Fibroblast of mammary gland (primary cell): ENCODE measurements around the gene ARFIP1.
A peak's percentile ranks its signal among the peaks of the same experiment; 100 is the strongest.

Experiments
- DNase-seq: peaks from one replicate; pipeline ENCODE4 v3.0.0-alpha.2; 2010; ENCODE audit warnings: low read depth
- H3K4me3 ChIP-seq: 2 replicates; pipeline ENCODE4 v1.5.1; 2011; ENCODE audit warnings: low read depth, mild to moderate bottlenecking, low read length, moderate library complexity; ENCODE audit not compliant: control insufficient read depth
- TF ChIP-seq, protein P1 (sequence below): conservative IDR thresholded peaks from 2 replicates; pipeline ENCODE4 v1.5.1; 2011; ENCODE audit warnings: low read depth, low read length, inconsistent platforms; ENCODE audit not compliant: control insufficient read depth, insufficient read depth

ARFIP1 gene

DNA sequence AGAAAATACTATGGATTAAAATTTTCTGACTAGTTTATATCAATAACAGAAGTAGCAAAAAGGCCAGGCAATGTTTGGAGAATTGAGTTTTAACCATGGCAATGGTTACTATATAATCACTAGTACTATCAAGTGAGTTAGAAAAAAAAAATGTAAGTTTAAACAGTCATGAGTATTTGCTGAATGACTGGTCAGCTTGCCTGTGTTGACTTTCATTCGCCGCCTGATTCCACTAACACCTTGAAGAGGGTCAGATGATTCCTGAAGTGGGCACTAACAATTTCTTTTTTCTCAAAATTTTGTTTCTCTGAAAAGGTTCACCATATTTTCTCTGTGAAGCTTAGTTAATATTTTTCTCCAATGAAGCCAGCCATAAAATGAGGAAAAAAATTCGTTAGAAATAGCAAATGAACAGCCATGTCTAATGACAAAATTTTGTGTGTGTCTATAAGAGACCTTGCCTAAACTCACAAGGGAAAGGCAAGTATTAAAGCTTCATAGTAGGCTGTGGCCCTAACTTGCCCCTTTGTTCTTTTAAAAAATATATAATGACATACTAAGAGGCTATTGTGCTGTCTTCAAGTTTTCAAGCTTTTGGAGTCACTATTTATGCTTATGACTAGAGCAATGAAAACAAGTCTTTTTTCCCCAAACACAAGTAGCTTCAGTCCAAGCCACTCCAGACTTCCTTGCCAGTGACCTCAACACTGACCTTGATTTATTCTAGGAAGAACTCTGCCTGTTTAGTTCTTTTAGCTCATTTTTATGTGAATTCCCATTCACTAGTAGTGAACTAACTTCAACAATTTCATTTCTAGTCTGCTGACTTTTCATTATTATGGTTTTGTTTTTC, 138.0 kb downstream of the ARFIP1 start:
- H3K4me3 ChIP-seq = no peak overlapping the region
- TF ChIP-seq, protein P1, sequence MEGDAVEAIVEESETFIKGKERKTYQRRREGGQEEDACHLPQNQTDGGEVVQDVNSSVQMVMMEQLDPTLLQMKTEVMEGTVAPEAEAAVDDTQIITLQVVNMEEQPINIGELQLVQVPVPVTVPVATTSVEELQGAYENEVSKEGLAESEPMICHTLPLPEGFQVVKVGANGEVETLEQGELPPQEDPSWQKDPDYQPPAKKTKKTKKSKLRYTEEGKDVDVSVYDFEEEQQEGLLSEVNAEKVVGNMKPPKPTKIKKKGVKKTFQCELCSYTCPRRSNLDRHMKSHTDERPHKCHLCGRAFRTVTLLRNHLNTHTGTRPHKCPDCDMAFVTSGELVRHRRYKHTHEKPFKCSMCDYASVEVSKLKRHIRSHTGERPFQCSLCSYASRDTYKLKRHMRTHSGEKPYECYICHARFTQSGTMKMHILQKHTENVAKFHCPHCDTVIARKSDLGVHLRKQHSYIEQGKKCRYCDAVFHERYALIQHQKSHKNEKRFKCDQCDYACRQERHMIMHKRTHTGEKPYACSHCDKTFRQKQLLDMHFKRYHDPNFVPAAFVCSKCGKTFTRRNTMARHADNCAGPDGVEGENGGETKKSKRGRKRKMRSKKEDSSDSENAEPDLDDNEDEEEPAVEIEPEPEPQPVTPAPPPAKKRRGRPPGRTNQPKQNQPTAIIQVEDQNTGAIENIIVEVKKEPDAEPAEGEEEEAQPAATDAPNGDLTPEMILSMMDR = no peak
- no peak for DNase-seq

DNA sequence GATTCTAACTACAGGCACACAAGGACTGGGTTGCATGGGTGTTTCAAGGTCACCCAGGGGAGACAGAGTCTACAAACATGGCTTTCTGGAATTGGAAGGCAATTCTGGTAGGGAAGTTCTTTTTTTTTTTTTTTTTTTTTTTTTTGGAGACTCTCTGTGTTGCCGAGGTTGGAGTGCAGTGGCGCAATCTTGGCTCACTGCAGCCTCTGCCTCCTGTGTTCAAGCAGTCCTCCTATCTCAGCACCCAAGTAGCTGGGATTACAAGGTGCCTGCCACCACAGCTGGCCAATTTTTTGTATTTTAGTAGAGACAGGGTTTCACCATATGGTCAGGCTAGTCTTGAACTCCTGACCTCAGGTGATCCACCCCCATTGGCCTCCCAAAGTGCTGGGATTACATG, 140.1 kb downstream of the ARFIP1 start:
- TF ChIP-seq, protein P1 = no peak
- no peak for DNase-seq
- H3K4me3 ChIP-seq = no peak overlapping the region

DNA sequence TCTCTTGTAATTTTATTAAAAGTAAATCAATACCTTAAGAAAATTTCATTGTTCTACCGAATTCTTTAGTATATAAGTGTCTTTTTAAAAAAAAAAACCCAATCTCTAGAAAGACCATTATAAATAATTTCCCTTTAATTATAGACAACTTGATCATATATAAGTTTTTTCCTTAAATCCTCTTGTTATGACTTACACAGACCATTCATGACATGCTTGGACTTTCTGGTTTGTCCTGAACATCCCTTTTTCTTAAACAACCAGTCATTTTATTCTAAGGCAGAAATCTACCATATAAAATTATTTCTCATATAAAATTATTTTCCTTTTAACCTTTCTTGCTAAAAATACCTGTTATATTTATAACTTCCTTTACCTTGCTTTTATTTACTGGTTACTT, 141.0 kb downstream of the ARFIP1 start:
- no peak overlapping the region for H3K4me3 ChIP-seq
- peak; percentile 59 for DNase-seq
- TF ChIP-seq, protein P1 = no peak

DNA sequence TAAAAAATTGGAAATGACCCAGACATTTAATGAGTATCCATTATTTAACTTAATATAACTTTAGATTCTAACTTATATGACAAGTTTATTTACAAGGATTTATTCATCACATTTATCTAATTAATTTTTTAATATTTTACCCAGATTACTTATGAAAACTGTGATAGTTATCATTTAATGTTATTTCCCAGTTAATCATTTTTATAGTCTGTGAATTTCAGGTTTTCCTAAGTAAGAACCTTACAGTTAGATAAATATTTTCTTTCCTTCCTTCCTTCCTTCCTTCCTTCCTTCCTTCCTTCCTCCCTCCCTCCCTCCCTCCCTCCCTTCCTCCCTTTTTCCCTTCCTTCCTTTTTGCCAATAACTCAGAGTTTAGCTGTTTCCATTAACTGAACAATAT, 141.5 kb downstream of the ARFIP1 start:
- TF ChIP-seq, protein P1 = no peak
- DNase-seq = no peak
- no peak overlapping the region for H3K4me3 ChIP-seq

DNA sequence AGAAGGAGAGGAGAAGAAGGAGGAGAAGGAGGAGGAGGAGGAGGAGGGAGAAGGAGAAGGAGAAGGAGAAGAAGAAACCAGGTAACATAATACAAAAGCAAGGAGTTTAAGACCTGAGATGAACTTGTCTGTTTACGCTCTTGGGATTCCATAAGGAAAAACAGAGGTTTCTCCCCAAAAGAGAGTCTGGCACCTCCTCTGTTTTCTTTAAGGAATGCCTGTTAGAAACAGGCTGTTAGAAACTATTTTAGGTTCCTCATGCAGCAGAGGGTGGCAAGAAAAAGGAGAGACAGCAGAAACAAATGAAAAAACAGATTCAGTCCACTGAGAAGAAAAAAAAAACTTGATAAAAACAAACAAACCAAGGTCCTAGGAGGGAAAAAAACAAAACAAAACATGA, 146.1 kb downstream of the ARFIP1 start:
- TF ChIP-seq, protein P1 = no peak
- H3K4me3 ChIP-seq = no peak overlapping the region
- no peak for DNase-seq

DNA sequence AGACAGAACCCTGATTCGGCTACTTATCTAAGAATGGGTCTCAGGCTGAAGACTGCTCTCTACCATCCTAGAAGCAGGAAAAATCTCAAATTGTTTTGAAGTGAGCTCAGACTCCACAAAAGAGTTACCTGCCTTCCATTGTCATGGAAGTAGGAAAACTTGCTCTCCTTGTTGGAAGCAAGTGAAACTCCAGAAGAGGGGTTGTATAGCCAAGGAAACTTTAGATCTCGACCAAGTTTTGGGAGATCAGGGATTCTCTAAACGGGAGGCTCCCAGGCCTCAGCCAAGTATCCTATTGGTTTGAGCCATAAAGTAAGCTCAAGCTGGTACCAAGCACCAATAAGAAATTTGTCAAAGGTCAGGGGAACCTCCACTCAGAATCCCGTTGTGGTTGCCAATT, 147.2 kb downstream of the ARFIP1 start:
- no peak for DNase-seq
- TF ChIP-seq, protein P1 = no peak
- no peak overlapping the region for H3K4me3 ChIP-seq
